WTC11 (cell line): ENCODE measurements around the gene CCR6. TPM values are rescaled to one million over a fixed set of nuclear protein-coding genes. Genes with fewer than 3 reads are reported as not detected.
"Not testable (repeated sequence)": the region's sequence is repeated elsewhere in the genome, so short reads cannot be mapped to it uniquely, and the experiment has no call there.

Source experiments
- ATAC-seq: fragments of 200-7000 bp; cut with Tn5 transposase; 2 replicates; pipeline ENCODE4 v1.10.0; 2021; ENCODE audit warnings: mild to moderate bottlenecking, moderate library complexity
- CTCF ChIA-PET: fragments of 300-600 bp; sonication (Branson Sonifier 250); formaldehyde crosslinking; loops from one replicate; lab custom pipeline; 2021; ENCODE audit warnings: antibody characterized with exemption; lab: Charles Lee
- POLR2A ChIA-PET: fragments of 350-600 bp; sonication (Branson Sonifier 250); formaldehyde crosslinking; loops from one replicate; lab custom pipeline; 2021; ENCODE audit warnings: antibody characterized with exemption; lab: Charles Lee
- DNase-seq: peaks from one replicate; pipeline ENCODE4 v3.0.0; 2021; ENCODE audit warnings: low spot score
- H3K27ac Mint-ChIP-seq: 2 replicates; pipeline ENCODE4 v1.8.0; 2021; ENCODE audit warnings: mixed read lengths
- H3K27me3 Mint-ChIP-seq: 2 replicates; pipeline ENCODE4 v1.8.0; 2021; ENCODE audit warnings: low read depth, mild to moderate bottlenecking, moderate library complexity, mixed read lengths
- H3K36me3 Mint-ChIP-seq: 2 replicates; pipeline ENCODE4 v1.8.0; 2021; ENCODE audit warnings: mixed read lengths
- H3K4me1 Mint-ChIP-seq: 2 replicates; pipeline ENCODE4 v1.8.0; 2022; ENCODE audit warnings: mixed read lengths
- H3K4me3 Mint-ChIP-seq: 2 replicates; pipeline ENCODE4 v1.8.0; 2021; ENCODE audit warnings: mild to moderate bottlenecking, moderate library complexity, mixed read lengths
- H3K9me3 Mint-ChIP-seq: 2 replicates; pipeline ENCODE4 v1.8.0; 2021; ENCODE audit warnings: mixed read lengths
- ATF1 ChIP-seq: sonication (generic); formaldehyde crosslinking; IDR thresholded peaks from 2 replicates; pipeline ENCODE4 v1.8.1; 2023; ENCODE audit warnings: mild to moderate bottlenecking, moderate library complexity, missing genetic modification reagents
- ATF2 ChIP-seq: sonication (generic); formaldehyde crosslinking; IDR thresholded peaks from 2 replicates; pipeline ENCODE4 v1.8.1; 2022; ENCODE audit warnings: low read depth, missing genetic modification reagents, borderline replicate concordance
- ATF6 ChIP-seq: sonication (generic); formaldehyde crosslinking; IDR thresholded peaks from 2 replicates; pipeline ENCODE4 v1.8.1; 2023; ENCODE audit warnings: mild to moderate bottlenecking, missing genetic modification reagents
- CBFB ChIP-seq: sonication (generic); formaldehyde crosslinking; IDR thresholded peaks from 2 replicates; pipeline ENCODE4 v1.8.1; 2022; ENCODE audit warnings: mild to moderate bottlenecking, low read depth, missing genetic modification reagents
- CREB1 ChIP-seq: sonication (generic); formaldehyde crosslinking; IDR thresholded peaks from 2 replicates; pipeline ENCODE4 v1.8.0; 2023; ENCODE audit warnings: mild to moderate bottlenecking, missing genetic modification reagents
- ELF4 ChIP-seq: sonication (generic); formaldehyde crosslinking; IDR thresholded peaks from 2 replicates; pipeline ENCODE4 v1.8.1; 2022; ENCODE audit warnings: low read depth, mild to moderate bottlenecking, moderate library complexity, missing genetic modification reagents
- ERG ChIP-seq: fragments of 250-450 bp; sonication (Bioruptor Pico); IDR thresholded peaks from 2 replicates; pipeline ENCODE4 v1.8.0; 2021; ENCODE audit warnings: mild to moderate bottlenecking
- FOXJ3 ChIP-seq: sonication (generic); formaldehyde crosslinking; IDR thresholded peaks from 2 replicates; pipeline ENCODE4 v1.9.0; 2021; ENCODE audit warnings: missing genetic modification reagents, mild to moderate bottlenecking, borderline replicate concordance
- GABPB1 ChIP-seq: sonication (generic); formaldehyde crosslinking; IDR thresholded peaks from 2 replicates; pipeline ENCODE4 v1.8.1; 2023; ENCODE audit warnings: mild to moderate bottlenecking, missing genetic modification reagents
- MXD4 ChIP-seq: fragments of 250-450 bp; sonication (Bioruptor Pico); IDR thresholded peaks from 2 replicates; pipeline ENCODE4 v1.8.0; 2021; ENCODE audit warnings: mild to moderate bottlenecking, moderate library complexity, borderline replicate concordance
- NFATC4 ChIP-seq: fragments of 250-450 bp; sonication (Bioruptor Pico); IDR thresholded peaks from 2 replicates; pipeline ENCODE4 v1.9.0; 2021; ENCODE audit warnings: mild to moderate bottlenecking
- NR1H2 ChIP-seq: sonication (generic); formaldehyde crosslinking; IDR thresholded peaks from 2 replicates; pipeline ENCODE4 v1.9.0; 2021; ENCODE audit warnings: mild to moderate bottlenecking, moderate library complexity, missing genetic modification reagents
- NR3C1 ChIP-seq: sonication (generic); formaldehyde crosslinking; conservative IDR thresholded peaks from 2 replicates; pipeline ENCODE4 v1.8.1; 2023; ENCODE audit warnings: low read depth, mild to moderate bottlenecking, missing genetic modification reagents
- PRDM15 ChIP-seq: sonication (generic); formaldehyde crosslinking; IDR thresholded peaks from 2 replicates; pipeline ENCODE4 v1.8.0; 2022; ENCODE audit warnings: missing genetic modification reagents
- RORB ChIP-seq: fragments of 250-450 bp; sonication (Bioruptor Pico); IDR thresholded peaks from 2 replicates; pipeline ENCODE4 v1.9.0; 2021; ENCODE audit warnings: mild to moderate bottlenecking
- ZNF219 ChIP-seq: sonication (generic); formaldehyde crosslinking; IDR thresholded peaks from 2 replicates; pipeline ENCODE4 v1.8.0; 2023; ENCODE audit warnings: missing genetic modification reagents, mild to moderate bottlenecking, borderline replicate concordance
- ZNF232 ChIP-seq: sonication (generic); formaldehyde crosslinking; IDR thresholded peaks from 2 replicates; pipeline ENCODE4 v1.8.0; 2022; ENCODE audit warnings: mild to moderate bottlenecking, missing genetic modification reagents
- ZNF317 ChIP-seq: sonication (generic); formaldehyde crosslinking; IDR thresholded peaks from 2 replicates; pipeline ENCODE4 v1.8.1; 2023; ENCODE audit warnings: low read depth, mild to moderate bottlenecking, moderate library complexity, missing genetic modification reagents, borderline replicate concordance
- ZNF416 ChIP-seq: fragments of 250-450 bp; sonication (Bioruptor Pico); IDR thresholded peaks from 2 replicates; pipeline ENCODE4 v1.9.0; 2021; ENCODE audit warnings: mild to moderate bottlenecking, inconsistent platforms
- ZNF532 ChIP-seq: fragments of 250-450 bp; sonication (Bioruptor Pico); IDR thresholded peaks from 2 replicates; pipeline ENCODE4 v1.9.0; 2021; ENCODE audit warnings: mild to moderate bottlenecking, borderline replicate concordance
- ZNF671 ChIP-seq: fragments of 250-450 bp; sonication (Bioruptor Pico); IDR thresholded peaks from 2 replicates; pipeline ENCODE4 v1.8.0; 2021; ENCODE audit warnings: mild to moderate bottlenecking
- total RNA-seq: library from RNA; stranded (reverse); gene quantifications from 3 replicates; pipeline ENCODE4 v1.2.3, GENCODE V29; 2021

The CCR6 gene
- total RNA-seq, 1 experiment from 2014 or later = not detected

- Mint-ChIP-seq H3K9me3 (peaks cover 10% of the 10 kb centered on the region; the same call in 1 of the 2 replicates), H3K36me3 (no peaks in the 10 kb centered on the region), H3K4me1 (no peaks in the 10 kb centered on the region), H3K4me3 (no peak overlapping the region), H3K27me3 (peaks cover 9% of the 10 kb centered on the region), H3K27ac (no peak overlapping the region)
- ChIA-PET POLR2A (no interaction called here), CTCF (no interaction called here)
- no peak for DNase-seq
- peak; percentile 73 for ATAC-seq
- no peak for TF ChIP-seq ZNF532 (CRISPR knock-in tag)
- no peak for TF ChIP-seq NR3C1 (CRISPR knock-in tag)
- no peak for TF ChIP-seq ZNF219 (CRISPR knock-in tag)
- TF ChIP-seq ELF4 = no peak
- TF ChIP-seq MXD4 = no peak
- TF ChIP-seq ERG (CRISPR knock-in tag) = no peak
- TF ChIP-seq ZNF317 (CRISPR knock-in tag) = no peak
- no peak for TF ChIP-seq NR1H2 (CRISPR knock-in tag)
- no peak for TF ChIP-seq ATF2 (CRISPR knock-in tag)
- no peak for TF ChIP-seq CREB1 (CRISPR knock-in tag)
These were observed 43.0 kb upstream of the CCR6 start for GRCh38 chr6:167079853-167080297.

- no peak for DNase-seq
- H3K36me3 Mint-ChIP-seq = peaks cover 18% of the 10 kb centered on the region
- ChIA-PET POLR2A (no interaction called here), CTCF (interaction anchor here (0.7 kb wide), 1 partner anchor 75 kb away, joined by 3 read pairs; no protein-coding TSS in a partner anchor)
- no peak overlapping the region for H3K4me3 Mint-ChIP-seq
- H3K27me3 Mint-ChIP-seq = peaks cover 20% of the 10 kb centered on the region
- ATAC-seq = no peak
- no peaks in the 10 kb centered on the region for H3K4me1 Mint-ChIP-seq
- peaks cover 46% of the 10 kb centered on the region for H3K9me3 Mint-ChIP-seq
- H3K27ac Mint-ChIP-seq = no peak overlapping the region
- TF ChIP-seq ATF1 (CRISPR knock-in tag) = no peak
- TF ChIP-seq CBFB (CRISPR knock-in tag) = no peak
- no peak for TF ChIP-seq ZNF317 (CRISPR knock-in tag)
- TF ChIP-seq ATF6 (CRISPR knock-in tag) = no peak
- no peak for TF ChIP-seq ZNF232
- no peak for TF ChIP-seq PRDM15 (CRISPR knock-in tag)
- no peak for TF ChIP-seq FOXJ3 (CRISPR knock-in tag)
- no peak for TF ChIP-seq GABPB1 (CRISPR knock-in tag)
- no peak for TF ChIP-seq ZNF416 (CRISPR knock-in tag)
- no peak for TF ChIP-seq RORB
- no peak for TF ChIP-seq NFATC4 (CRISPR knock-in tag)
- no peak for TF ChIP-seq ZNF671 (CRISPR knock-in tag)
- no peak for TF ChIP-seq ZNF219 (CRISPR knock-in tag)
These were observed 35.0 kb upstream of the CCR6 start for GRCh38 chr6:167087857-167088354.

- DNase-seq, ATAC-seq, H3K4me1 Mint-ChIP-seq, POLR2A ChIA-PET, H3K4me3 Mint-ChIP-seq, H3K27ac Mint-ChIP-seq, CTCF ChIA-PET: not testable (repeated sequence)
- H3K27me3 Mint-ChIP-seq = peaks cover 12% of the 10 kb centered on the region
- peaks cover 18% of the 10 kb centered on the region for H3K36me3 Mint-ChIP-seq
- H3K9me3 Mint-ChIP-seq = peaks cover 37% of the 10 kb centered on the region
These were observed 34.2 kb upstream of the CCR6 start for GRCh38 chr6:167088741-167089140.
